Activated naive CD4-positive, alpha-beta T cell treated with anti-CD3 and anti-CD28 coated beads for 36 hours (primary cell): ENCODE measurements around the gene POM121C. TPM values are rescaled to one million over a fixed set of nuclear protein-coding genes. Genes with fewer than 3 reads are reported as not detected.
"Not testable (repeated sequence)": the region's sequence is repeated elsewhere in the genome, so short reads cannot be mapped to it uniquely, and the experiment has no call there.

Source experiments
- CTCF ChIA-PET: fragments of 350-600 bp; sonication (Branson Sonifier 250); formaldehyde crosslinking; loops from one replicate; lab custom pipeline; 2021; ENCODE audit warnings: antibody characterized with exemption; lab: Charles Lee
- DNase-seq: peaks from one replicate; pipeline ENCODE4 v3.0.0-alpha.2; 2020
- H3K27ac Mint-ChIP-seq: one replicate; pipeline ENCODE4 v1.8.0; 2021; ENCODE audit warnings: mild to moderate bottlenecking, mixed read lengths
- H3K27me3 Mint-ChIP-seq: one replicate; pipeline ENCODE4 v1.8.0; 2021; ENCODE audit warnings: low read depth, mixed read lengths
- H3K36me3 Mint-ChIP-seq: one replicate; pipeline ENCODE4 v1.8.0; 2021; ENCODE audit warnings: low read depth, mixed read lengths
- H3K4me1 Mint-ChIP-seq: one replicate; pipeline ENCODE4 v1.8.0; 2021; ENCODE audit warnings: low read depth, mixed read lengths
- H3K4me3 Mint-ChIP-seq: one replicate; pipeline ENCODE4 v1.8.0; 2021; ENCODE audit warnings: mild to moderate bottlenecking, moderate library complexity, mixed read lengths
- H3K9me3 Mint-ChIP-seq: one replicate; pipeline ENCODE4 v1.8.0; 2021; ENCODE audit warnings: mixed read lengths
- intact Hi-C: fragments of 100-400 bp; cut with micrococcal nuclease; formaldehyde crosslinking; loops from one replicate; pipeline ENCODE4 v1.15.1; 2023
- total RNA-seq, 2 experiments: library from RNA; stranded (reverse); gene quantifications; one replicate each; pipeline ENCODE4 v1.2.3, GENCODE V29; 2021

The POM121C gene
- total RNA-seq, 2 experiments from 2014 or later = 43.9 to 44.1 TPM

GRCh38 chr7:75403455-75404443 is 82.3 kb downstream of the POM121C start:
- H3K4me3 Mint-ChIP-seq, H3K27me3 Mint-ChIP-seq, H3K9me3 Mint-ChIP-seq, CTCF ChIA-PET, H3K27ac Mint-ChIP-seq, intact Hi-C loops, DNase-seq, H3K36me3 Mint-ChIP-seq, H3K4me1 Mint-ChIP-seq: not testable (repeated sequence)

GRCh38 chr7:75400575-75400974 is 85.5 kb downstream of the POM121C start:
- CTCF ChIA-PET, H3K4me1 Mint-ChIP-seq, DNase-seq, H3K27ac Mint-ChIP-seq, H3K9me3 Mint-ChIP-seq, intact Hi-C loops, H3K27me3 Mint-ChIP-seq, H3K4me3 Mint-ChIP-seq, H3K36me3 Mint-ChIP-seq: not testable (repeated sequence)

DNA sequence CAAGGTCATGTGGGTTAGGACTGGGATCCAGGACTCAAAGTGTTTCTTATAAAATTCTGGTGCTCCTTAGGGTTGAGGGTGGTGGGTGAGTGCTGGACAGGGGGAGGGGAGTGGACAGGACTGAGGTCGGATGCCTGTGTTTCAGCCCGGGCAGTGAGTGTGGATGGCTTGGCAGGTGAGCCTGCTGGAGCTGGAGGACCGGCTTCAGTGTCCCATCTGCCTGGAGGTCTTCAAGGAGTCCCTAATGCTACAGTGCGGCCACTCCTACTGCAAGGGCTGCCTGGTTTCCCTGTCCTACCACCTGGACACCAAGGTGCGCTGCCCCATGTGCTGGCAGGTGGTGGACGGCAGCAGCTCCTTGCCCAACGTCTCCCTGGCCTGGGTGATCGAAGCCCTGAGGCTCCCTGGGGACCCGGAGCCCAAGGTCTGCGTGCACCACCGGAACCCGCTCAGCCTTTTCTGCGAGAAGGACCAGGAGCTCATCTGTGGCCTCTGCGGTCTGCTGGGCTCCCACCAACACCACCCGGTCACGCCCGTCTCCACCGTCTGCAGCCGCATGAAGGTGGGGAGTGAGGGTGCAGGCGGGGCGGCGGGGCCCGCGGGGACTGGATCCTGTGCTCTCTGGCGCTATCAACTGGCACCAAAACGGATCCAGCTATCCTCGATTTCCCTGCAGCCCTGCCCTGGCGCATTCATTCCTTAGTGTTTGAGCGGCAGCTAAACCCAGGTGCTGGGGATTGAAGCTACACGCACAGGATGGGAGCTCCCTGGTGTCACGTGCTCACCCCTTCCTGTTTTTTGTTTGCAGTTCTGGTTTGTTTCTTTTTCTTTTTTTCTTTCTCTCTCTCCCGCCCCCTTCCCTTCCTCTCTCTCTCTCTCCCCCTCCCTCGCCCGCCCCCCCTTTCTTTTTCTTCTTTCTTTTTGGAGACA is 87.1 kb downstream of the POM121C start:
- H3K27ac Mint-ChIP-seq, CTCF ChIA-PET, H3K27me3 Mint-ChIP-seq, H3K4me3 Mint-ChIP-seq, H3K9me3 Mint-ChIP-seq, DNase-seq, H3K4me1 Mint-ChIP-seq, H3K36me3 Mint-ChIP-seq, intact Hi-C loops: not testable (repeated sequence)

DNA sequence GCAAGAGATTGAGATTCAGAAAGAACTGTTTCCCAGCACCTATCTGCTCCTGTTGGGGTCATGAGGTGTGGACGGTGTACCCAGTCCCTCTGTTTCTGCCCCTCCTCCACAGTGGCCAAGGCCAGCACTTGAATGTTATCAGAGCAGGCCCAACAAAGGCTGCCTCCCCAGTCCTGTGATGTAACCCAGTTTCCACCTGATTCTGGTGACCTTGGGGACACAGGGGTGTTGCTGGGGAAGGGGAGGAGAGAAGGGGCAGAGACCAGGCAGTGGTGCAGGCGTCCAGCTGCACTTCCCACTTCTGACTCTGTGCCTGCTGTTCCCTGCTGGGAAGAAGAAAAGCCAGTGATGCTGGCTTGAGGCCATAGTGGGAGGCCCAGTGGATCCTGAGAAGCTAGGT is 88.2 kb downstream of the POM121C start:
- H3K27ac Mint-ChIP-seq, H3K36me3 Mint-ChIP-seq, CTCF ChIA-PET, DNase-seq, H3K4me3 Mint-ChIP-seq, H3K9me3 Mint-ChIP-seq, intact Hi-C loops, H3K27me3 Mint-ChIP-seq, H3K4me1 Mint-ChIP-seq: not testable (repeated sequence)

GRCh38 chr7:75395329-75395728 is 90.8 kb downstream of the POM121C start, which contains the start of gene TRIM73:
Gene TRIM73, plus strand, starts transcription at chr7:75395629. Its CDS starts 3,305 bp downstream, at chr7:75398934.
- H3K4me3 Mint-ChIP-seq, DNase-seq, intact Hi-C loops, H3K27me3 Mint-ChIP-seq, H3K27ac Mint-ChIP-seq, CTCF ChIA-PET, H3K4me1 Mint-ChIP-seq, H3K36me3 Mint-ChIP-seq, H3K9me3 Mint-ChIP-seq: not testable (repeated sequence)

- H3K9me3 Mint-ChIP-seq, H3K4me1 Mint-ChIP-seq, H3K27me3 Mint-ChIP-seq, DNase-seq, H3K36me3 Mint-ChIP-seq, CTCF ChIA-PET, H3K27ac Mint-ChIP-seq, H3K4me3 Mint-ChIP-seq, intact Hi-C loops: not testable (repeated sequence)
These were observed 92.9 kb downstream of the POM121C start for GRCh38 chr7:75393194-75393593.

- H3K4me3 Mint-ChIP-seq, H3K36me3 Mint-ChIP-seq, H3K27me3 Mint-ChIP-seq, H3K27ac Mint-ChIP-seq, intact Hi-C loops, H3K9me3 Mint-ChIP-seq, DNase-seq, H3K4me1 Mint-ChIP-seq, CTCF ChIA-PET: not testable (repeated sequence)
These were observed 111.4 kb downstream of the POM121C start for GRCh38 chr7:75374519-75375317.

DNA sequence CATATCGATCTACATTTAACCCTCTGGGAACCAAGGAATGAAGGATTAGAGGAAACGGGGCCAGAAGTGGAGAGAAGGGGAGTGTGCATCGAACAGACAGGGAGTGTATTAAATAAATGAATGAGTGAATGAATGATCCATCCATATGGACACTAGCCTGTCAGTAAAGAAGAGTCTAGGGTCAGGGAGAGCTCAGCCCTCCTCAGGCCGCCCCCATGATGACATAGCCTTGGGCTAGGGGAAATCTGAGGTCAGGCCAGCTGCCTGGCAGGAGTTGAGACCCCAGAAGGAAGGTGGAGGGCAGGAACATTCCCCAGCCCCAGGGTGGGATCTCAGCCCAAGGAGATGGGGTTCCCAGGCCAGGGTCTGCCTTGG is 112.0 kb downstream of the POM121C start:
- DNase-seq, H3K4me1 Mint-ChIP-seq, intact Hi-C loops, H3K36me3 Mint-ChIP-seq, H3K27ac Mint-ChIP-seq, CTCF ChIA-PET, H3K4me3 Mint-ChIP-seq, H3K27me3 Mint-ChIP-seq, H3K9me3 Mint-ChIP-seq: not testable (repeated sequence)

GRCh38 chr7:75367313-75367712 is 118.8 kb downstream of the POM121C start:
- CTCF ChIA-PET, H3K36me3 Mint-ChIP-seq, H3K4me1 Mint-ChIP-seq, intact Hi-C loops, H3K4me3 Mint-ChIP-seq, H3K9me3 Mint-ChIP-seq, H3K27ac Mint-ChIP-seq, DNase-seq, H3K27me3 Mint-ChIP-seq: not testable (repeated sequence)

Other genes with a start within 250 kb of the POM121C start
- gene TRIM73, start 90.7 kb downstream of the POM121C start, total RNA-seq = 1 to 10 TPM; 2.6 to 3.0 TPM
- not detected for gene SPDYE5, start 6.0 kb upstream of the POM121C start, total RNA-seq